Endodermal cell (in vitro differentiated cells): ENCODE data around the gene SOHLH2. TPM values are rescaled to one million over a fixed set of nuclear protein-coding genes. Genes with fewer than 3 reads are reported as not detected.

Source experiments
- DNase-seq: peaks from one replicate; pipeline ENCODE4 v3.0.0-alpha.2; 2017
- H3K27ac ChIP-seq: 2 replicates; pipeline ENCODE4 v1.5.1; 2013; ENCODE audit warnings: mild to moderate bottlenecking, low read depth, low read length, moderate library complexity
- H3K27me3 ChIP-seq: 2 replicates; pipeline ENCODE4 v1.6.1; 2013; ENCODE audit warnings: mild to moderate bottlenecking, low read length, moderate library complexity; ENCODE audit not compliant: insufficient read depth, control insufficient read depth, poor library complexity, severe bottlenecking
- H3K36me3 ChIP-seq: 2 replicates; pipeline ENCODE4 v1.7.0; 2013; ENCODE audit warnings: mild to moderate bottlenecking, low read length, moderate library complexity; ENCODE audit not compliant: control insufficient read depth, insufficient read depth
- H3K4me1 ChIP-seq: one replicate; pipeline ENCODE4 v1.7.0; 2013; ENCODE audit warnings: low read length; ENCODE audit not compliant: control insufficient read depth, insufficient read depth
- H3K4me3 ChIP-seq: 2 replicates; pipeline ENCODE4 v1.5.1; 2013; ENCODE audit warnings: mild to moderate bottlenecking, low read length, moderate library complexity
- H3K9ac ChIP-seq: 2 replicates; pipeline ENCODE4 v1.6.1; 2013; ENCODE audit warnings: mild to moderate bottlenecking, low read length, moderate library complexity; ENCODE audit not compliant: poor library complexity, severe bottlenecking; ENCODE audit errors: extremely low read depth
- H3K9me3 ChIP-seq: 2 replicates; pipeline ENCODE4 v1.6.1; 2013; ENCODE audit warnings: mild to moderate bottlenecking, low read length, moderate library complexity; ENCODE audit not compliant: control insufficient read depth
- H3K27ac Mint-ChIP-seq: 2 replicates; pipeline ENCODE4 v1.8.0; 2020; ENCODE audit warnings: mixed read lengths
- H3K27me3 Mint-ChIP-seq: 2 replicates; pipeline ENCODE4 v1.8.0; 2021; ENCODE audit warnings: mild to moderate bottlenecking, mixed read lengths; ENCODE audit not compliant: insufficient read depth
- H3K36me3 Mint-ChIP-seq: 2 replicates; pipeline ENCODE4 v1.8.0; 2020; ENCODE audit warnings: low read depth, mixed read lengths
- H3K4me1 Mint-ChIP-seq: 2 replicates; pipeline ENCODE4 v1.8.0; 2020; ENCODE audit warnings: mixed read lengths
- H3K4me3 Mint-ChIP-seq: 2 replicates; pipeline ENCODE4 v1.8.0; 2020; ENCODE audit warnings: mild to moderate bottlenecking, moderate library complexity, mixed read lengths
- H3K9me3 Mint-ChIP-seq: 2 replicates; pipeline ENCODE4 v1.8.0; 2020; ENCODE audit warnings: mild to moderate bottlenecking, mixed read lengths
- WGBS, 2 experiments: methylation state at CpG; one replicate each; pipeline versions ENCODE4 v1.1.5 to v1.1.7; 2013; ENCODE audit warnings: missing lambda C conversion rate in 2 of 2, mixed read lengths in 1 of 2; ENCODE audit not compliant: insufficient coverage in 1 of 2, insufficient read length in 1 of 2; 5-methylcytosine and 5-hydroxymethylcytosine counted together
- total RNA-seq, 2 donors: library from RNA; stranded (reverse); fragmentation: NEBNext Ultra II Directional in 1 of 2; extraction: Animal tissue kit (Norgen Biotek cat#: 25700) in 1 of 2; gene quantifications; 2 replicates in 1 of 2; 3 replicates in 1 of 2; pipeline ENCODE4 v1.2.1, GENCODE V29; 2021
- TF ChIP-seq, protein P1 (sequence below): fragments of 200-600 bp; sonication (generic); conservative IDR thresholded peaks from 2 replicates; pipeline ENCODE4 v1.5.0; 2021; ENCODE audit warnings: antibody characterized with exemption, mild to moderate bottlenecking

The SOHLH2 gene
- total RNA-seq, 2 donors from 2014 or later: 2.1 to 14.2 TPM

DNA sequence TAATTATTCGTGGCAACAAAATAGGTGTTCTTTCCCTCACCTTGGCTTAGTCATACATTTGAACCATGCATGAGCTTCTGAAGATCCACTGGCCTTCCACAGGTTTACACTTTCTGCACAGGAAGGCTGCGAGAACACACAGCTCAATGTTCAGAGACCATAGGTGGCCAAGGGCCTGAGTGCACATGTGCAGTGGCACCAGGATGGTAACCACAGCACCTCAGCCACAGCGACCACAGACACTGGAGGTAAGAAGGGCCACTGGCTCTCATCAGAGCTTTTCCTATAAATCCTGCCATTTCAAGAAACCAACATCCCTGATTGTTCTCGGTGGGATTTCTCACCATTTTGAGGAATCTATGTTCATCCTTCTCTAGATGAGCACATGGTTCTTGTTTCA is 84.8 kb downstream of the SOHLH2 start:
- H3K9ac ChIP-seq: no peak overlapping the region

DNA sequence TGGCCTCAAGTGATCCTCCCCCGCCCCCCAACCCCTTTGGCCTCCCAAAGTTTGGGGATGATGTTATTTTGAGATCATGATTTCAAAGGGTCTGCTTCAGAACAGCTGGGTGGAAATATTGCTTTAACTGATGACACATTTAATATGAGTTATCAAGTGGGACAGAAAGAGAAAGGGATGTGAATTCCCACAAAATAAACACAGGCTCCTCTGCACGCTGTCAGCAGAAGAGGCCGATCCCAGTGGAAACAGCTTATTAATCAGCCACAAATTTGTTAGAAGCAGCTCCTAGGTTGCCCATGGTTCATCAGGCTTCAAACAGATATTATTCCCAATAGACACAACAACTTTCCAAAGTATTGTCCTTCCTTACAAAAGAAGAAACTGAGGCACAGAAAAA is 87.9 kb downstream of the SOHLH2 start:
- H3K36me3 Mint-ChIP-seq: no peaks in the 10 kb centered on the region
- Histone ChIP-seq H3K36me3 (no peaks in the 10 kb centered on the region), H3K4me1 (no peaks in the 10 kb centered on the region), H3K9me3 (no peaks in the 10 kb centered on the region), H3K4me3 (no peak overlapping the region), H3K9ac (no peak overlapping the region), H3K27me3 (peaks cover 45% of the 10 kb centered on the region), H3K27ac (no peak overlapping the region)
- peaks cover 6% of the 10 kb centered on the region for H3K4me1 Mint-ChIP-seq
- no peaks in the 10 kb centered on the region for H3K9me3 Mint-ChIP-seq
- no peak for DNase-seq
- no peak overlapping the region for H3K27ac Mint-ChIP-seq
- 95 to 100% methylated on average over 1 to 3 of the region's 3 CpGs for WGBS, 2 experiments
- H3K27me3 Mint-ChIP-seq: peaks cover 34% of the 10 kb centered on the region
- H3K4me3 Mint-ChIP-seq: no peak overlapping the region
- TF ChIP-seq, protein P1, sequence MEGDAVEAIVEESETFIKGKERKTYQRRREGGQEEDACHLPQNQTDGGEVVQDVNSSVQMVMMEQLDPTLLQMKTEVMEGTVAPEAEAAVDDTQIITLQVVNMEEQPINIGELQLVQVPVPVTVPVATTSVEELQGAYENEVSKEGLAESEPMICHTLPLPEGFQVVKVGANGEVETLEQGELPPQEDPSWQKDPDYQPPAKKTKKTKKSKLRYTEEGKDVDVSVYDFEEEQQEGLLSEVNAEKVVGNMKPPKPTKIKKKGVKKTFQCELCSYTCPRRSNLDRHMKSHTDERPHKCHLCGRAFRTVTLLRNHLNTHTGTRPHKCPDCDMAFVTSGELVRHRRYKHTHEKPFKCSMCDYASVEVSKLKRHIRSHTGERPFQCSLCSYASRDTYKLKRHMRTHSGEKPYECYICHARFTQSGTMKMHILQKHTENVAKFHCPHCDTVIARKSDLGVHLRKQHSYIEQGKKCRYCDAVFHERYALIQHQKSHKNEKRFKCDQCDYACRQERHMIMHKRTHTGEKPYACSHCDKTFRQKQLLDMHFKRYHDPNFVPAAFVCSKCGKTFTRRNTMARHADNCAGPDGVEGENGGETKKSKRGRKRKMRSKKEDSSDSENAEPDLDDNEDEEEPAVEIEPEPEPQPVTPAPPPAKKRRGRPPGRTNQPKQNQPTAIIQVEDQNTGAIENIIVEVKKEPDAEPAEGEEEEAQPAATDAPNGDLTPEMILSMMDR: no peak

More for the DNA sequence above, 84.8 kb downstream of the SOHLH2 start:
- Mint-ChIP-seq H3K4me3 (no peak overlapping the region), H3K9me3 (no peaks in the 10 kb centered on the region), H3K36me3 (no peaks in the 10 kb centered on the region), H3K27ac (no peak overlapping the region), H3K4me1 (peaks cover 6% of the 10 kb centered on the region), H3K27me3 (peaks cover 48% of the 10 kb centered on the region)
- Histone ChIP-seq H3K27ac (no peak overlapping the region), H3K4me3 (peak overlapping the region; percentile 83), H3K36me3 (no peaks in the 10 kb centered on the region), H3K27me3 (peaks cover 61% of the 10 kb centered on the region), H3K4me1 (no peaks in the 10 kb centered on the region), H3K9me3 (no peaks in the 10 kb centered on the region)
- no peak for DNase-seq
- 90 to 98% methylated on average over 4 of the region's 4 CpGs for WGBS, 2 experiments
- TF ChIP-seq, protein P1: no peak

- H3K9me3 Mint-ChIP-seq: no peaks in the 10 kb centered on the region
- H3K27ac Mint-ChIP-seq: no peak overlapping the region
- peaks cover 6% of the 10 kb centered on the region for H3K4me1 Mint-ChIP-seq
- H3K4me3 Mint-ChIP-seq: no peak overlapping the region
- H3K36me3 Mint-ChIP-seq: no peaks in the 10 kb centered on the region
- no peak for DNase-seq
- H3K27me3 Mint-ChIP-seq: peaks cover 30% of the 10 kb centered on the region
- WGBS, 2 experiments: 93 to 95% methylated on average over 16 to 27 of the region's 28 CpGs
- H3K9me3 ChIP-seq: no peaks in the 10 kb centered on the region
- no peak overlapping the region for H3K9ac ChIP-seq
- no peak overlapping the region for H3K27ac ChIP-seq
- H3K4me3 ChIP-seq: no peak overlapping the region
- H3K36me3 ChIP-seq: no peaks in the 10 kb centered on the region
- H3K27me3 ChIP-seq: peaks cover 43% of the 10 kb centered on the region
- TF ChIP-seq, protein P1: no peak
- no peaks in the 10 kb centered on the region for H3K4me1 ChIP-seq
These were observed 88.5 kb downstream of the SOHLH2 start for GRCh38 chr13:36125841-36126240.
